Stimulated activated CD8-positive, alpha-beta memory T cell treated with anti-CD3 and anti-CD28 coated beads, Interleukin-7, amount 100 ng/mL, for 1 hour (primary cell): ENCODE data around the gene HK1.
"Not testable (repeated sequence)": the region's sequence is repeated elsewhere in the genome, so short reads cannot be mapped to it uniquely, and the experiment has no call there.

ENCODE experiments used
- DNase-seq, 2 donors: peaks; one replicate each; pipeline ENCODE4 v3.0.0-alpha.2; 2020; ENCODE audit warnings: low read depth in 2 of 2

HK1 gene

DNA sequence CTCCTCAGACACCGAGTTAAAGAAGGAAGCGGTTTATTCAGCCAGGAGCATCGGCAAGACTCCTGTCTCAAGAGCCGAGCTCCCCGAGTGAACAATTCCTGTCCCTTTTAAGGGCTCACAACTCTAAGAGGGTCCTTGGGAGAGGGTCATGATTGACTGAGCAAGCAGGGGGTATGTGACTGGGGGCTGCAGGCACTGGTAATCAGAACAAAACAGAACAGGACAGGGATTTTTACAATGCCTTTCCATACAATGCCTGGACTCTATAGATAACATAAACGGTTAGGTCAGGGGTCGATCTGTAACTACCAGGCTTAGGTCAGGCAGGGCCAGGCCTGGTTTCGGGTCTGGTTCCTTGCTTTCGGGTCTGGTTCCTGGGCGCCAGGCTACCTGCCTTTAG is 30.0 kb downstream of the HK1 start:
- not testable (repeated sequence) for DNase-seq

DNA sequence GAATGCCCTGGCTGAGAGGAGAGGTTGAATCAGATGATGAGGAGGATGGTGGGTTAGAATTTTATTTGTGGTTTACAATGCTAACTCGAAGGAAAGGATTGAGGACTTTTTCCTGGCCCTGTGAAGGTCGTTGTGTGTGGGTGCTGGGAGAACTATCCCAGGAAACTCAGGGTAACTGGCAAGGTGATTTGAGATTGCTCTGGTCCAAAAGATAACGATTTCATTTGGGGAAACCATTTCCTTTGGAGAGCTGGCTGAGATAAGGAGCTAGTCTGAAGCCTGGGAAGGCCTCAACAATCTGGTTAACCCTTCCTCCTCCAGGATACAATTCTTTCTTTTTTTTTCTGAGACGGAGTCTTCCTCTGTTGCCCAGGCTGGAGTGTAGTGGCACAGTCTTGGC is 33.0 kb downstream of the HK1 start:
- no peak for DNase-seq

- DNase-seq = no peak
Observed at GRCh38 chr10:69312528-69312927, 34.2 kb downstream of the HK1 start.

- no peak for DNase-seq
Observed at GRCh38 chr10:69315100-69315542, 36.8 kb downstream of the HK1 start.

DNA sequence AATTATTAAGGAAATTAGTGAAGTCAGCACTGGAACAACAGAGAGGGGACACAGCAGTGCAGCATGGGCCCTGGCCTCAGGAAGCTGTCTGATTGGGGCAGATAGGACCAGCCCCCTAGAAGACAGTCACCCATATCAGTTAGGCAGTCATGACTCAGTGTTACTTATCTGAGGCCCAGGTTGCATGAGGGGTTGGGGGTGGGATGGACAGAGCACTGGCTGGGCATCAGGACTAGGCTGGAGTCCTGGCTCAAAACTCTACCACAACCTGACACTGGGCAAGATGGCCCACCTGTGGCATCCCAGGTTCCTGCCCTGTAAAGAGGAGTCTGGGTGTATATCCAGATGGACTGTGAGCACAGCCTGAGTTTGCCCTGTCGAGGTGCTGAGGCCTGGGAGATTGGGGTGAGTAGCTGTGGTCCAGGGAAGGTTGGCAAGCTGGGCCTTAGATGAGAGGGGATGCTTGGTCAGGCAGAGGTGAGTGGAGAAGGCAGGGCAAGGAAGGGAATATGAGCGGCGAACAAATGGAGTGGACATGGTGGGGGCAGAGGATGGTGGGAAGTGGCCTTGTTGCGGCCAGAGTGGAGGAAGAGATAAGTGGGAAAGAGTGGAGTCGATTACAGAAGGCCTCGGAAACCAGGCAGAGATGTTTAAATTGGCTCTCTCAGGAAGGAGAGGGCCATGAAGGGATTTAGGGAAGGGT is 37.5 kb downstream of the HK1 start:
- no peak for DNase-seq

DNA sequence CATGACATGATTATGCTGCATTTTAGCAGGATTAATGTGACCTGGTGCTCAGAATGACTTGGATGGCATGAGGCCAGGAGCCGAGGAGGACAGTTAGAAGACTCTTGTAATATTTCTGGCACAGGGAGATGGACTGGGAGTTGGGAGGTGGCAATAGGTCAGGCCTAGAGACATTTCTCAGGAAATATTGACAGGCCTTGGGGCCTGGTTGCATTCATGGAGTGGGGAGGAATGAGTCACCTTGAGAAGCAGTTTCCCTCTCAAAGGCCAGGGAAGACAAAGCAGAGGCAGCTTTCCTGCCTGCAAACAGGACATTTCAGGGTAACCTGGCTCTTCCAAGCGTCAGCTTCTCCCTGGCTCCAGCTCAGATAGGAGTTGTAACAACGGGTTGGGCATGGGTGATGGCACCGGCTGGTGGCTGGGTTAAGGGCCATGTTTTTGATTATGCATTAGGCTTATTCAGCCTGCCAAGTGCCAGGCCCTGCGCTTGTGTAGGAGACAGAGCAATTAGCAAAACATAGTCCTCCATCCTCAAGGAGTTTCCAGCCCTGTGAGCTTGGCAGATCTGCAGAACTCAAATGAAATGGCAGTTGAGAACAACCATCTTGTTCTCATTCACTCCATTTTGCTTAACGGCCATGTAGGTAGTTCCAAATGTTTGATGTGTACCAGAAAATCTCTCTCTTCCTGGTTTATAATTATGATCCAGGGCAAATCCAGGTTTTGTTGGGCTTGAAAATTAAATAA is 38.2 kb downstream of the HK1 start:
- DNase-seq = no peak

DNA sequence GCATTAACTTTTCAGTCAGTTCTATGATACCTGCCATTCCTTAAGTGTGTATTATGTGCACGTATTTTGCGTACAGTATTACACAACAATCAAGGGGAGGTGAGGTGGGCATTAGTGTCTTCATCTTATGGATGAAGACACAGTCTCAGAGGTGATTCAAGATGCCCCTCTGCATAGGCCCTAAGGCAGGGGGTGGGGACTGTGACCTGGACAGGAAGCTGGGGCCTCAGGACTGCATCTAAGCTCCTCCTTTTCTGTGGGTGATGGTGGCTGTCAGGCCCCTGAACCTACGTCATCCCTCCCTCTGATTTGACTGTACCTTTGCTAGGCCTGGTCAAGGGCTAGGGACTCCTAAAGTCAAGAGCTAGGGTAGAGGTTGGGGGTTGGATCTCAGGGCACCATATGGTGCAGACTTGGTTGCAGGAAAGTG is 38.9 kb downstream of the HK1 start:
- no peak for DNase-seq

DNA sequence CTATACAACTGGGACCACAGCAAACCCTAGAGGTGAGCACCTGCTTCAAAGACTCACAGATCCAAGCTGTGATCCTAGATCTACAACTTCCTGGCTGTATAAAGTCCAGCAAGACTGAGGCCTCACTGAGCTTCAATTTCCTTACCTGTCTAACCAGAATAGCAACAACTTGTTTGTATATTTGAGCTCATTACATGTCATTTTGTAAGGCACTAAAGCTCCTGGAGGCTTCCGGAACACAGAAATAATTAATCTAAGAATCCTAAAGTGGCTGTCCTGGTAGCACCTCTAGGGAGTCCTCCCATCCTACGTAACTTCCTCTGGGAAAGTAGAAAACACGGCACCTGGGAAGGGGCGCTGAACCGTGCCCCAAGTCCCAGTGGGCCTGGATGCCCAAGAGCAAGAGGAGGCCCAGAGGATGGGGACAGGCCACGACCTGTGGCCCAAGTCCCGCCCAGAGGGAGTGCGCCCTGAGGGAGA is 39.4 kb downstream of the HK1 start:
- DNase-seq = no peak

DNA sequence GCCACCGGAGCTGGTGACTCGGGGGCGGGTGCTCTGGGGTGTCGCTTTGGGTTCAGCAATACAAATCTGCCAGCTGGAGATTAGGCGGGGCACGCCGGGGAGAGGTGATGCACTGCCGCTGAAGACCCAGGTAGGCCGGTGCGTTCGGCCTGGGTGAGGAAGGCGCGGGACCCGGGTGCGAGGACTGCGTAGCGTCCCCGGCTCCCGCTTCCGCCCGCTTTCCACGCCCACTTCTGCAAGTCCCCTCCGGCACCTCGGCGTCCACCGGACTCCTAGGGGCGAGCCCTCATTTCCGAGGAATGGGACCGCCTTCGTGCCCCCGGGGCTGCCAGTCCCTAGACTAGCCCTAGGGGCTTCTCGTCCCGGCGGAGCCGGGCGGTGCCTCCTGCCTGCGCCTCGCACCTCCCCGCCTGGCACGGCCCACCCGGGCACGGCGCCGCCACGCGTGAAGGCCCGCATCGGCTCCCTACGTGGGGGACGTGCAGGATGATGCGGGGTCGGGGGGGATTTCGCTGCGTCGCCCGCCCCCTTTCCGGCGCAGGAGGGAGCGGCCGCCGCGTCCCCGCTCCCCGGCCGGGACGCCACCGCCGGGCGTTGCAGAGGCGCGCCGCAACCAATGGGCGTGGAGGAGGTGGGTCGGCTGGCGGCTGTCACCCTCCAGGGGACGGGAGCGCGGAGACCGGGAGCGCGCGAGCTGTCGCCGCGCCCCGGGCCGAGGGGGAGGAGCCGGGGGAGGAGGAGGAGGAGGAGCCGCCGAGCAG is 40.0 kb downstream of the HK1 start:
- peak; percentile 79 to 80 for DNase-seq

DNA sequence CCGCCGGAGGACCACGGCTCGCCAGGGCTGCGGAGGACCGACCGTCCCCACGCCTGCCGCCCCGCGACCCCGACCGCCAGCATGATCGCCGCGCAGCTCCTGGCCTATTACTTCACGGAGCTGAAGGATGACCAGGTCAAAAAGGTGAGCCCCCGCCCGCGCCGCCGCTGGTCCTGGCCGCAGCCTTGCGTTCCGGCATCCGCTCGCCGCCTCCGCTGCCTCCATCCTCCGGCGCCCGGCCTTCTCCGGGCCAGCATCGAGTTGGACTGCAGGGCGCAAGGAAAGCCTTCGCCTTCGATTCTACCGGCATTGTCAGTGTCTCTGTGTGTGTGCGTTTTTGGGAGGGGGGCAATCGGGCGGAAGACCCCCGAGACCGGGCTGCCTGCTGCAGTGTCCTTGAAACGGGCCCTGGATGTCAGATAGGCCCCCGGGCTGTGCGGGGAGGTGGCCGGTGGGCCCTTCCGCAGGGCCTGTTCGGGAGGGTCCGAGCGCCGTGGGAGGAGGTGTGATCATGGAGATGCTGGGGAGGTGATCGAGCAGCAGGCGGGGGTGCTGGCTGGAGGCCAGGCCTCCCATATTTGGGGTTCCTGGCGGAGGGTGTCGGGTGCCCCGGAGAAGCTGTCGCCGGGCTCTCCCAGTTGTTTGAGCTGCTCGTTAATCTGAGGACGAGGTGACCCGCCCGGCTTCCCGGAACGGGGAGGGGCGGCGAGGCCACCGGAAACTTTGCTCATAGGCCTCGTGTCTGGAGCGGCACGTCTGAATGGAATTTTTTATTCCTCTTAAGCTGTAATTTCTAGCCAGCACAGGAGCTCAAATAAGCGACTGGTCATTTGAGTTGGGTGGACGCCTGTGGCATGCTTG is 40.8 kb downstream of the HK1 start:
- peak; percentile 56 to 65 for DNase-seq

DNA sequence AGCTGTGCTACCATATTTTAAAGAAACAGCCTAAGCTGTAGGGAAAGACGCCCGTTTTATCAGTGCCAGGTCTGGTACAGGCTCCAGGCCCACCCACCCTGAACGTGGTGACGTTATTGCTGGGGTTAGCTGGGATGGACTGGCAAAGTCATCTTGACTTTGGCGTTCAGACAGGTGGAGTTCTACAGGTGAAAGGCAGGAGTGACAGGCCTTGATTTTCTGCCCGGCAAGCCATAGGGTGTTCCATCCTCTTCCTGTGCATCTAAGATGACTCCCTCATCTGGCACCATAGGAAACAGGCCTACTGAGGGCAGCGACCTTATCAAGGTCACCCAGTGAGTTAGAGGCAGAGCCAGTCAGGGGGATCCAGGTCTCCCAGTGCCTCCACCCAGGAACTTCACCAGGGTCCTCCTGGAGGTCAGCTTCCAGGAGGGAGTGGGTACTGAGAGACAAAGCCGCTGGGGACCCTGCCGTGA is 41.6 kb downstream of the HK1 start:
- DNase-seq = no peak

GRCh38 chr10:69320521-69320920 is 42.2 kb downstream of the HK1 start:
- DNase-seq = no peak

DNA sequence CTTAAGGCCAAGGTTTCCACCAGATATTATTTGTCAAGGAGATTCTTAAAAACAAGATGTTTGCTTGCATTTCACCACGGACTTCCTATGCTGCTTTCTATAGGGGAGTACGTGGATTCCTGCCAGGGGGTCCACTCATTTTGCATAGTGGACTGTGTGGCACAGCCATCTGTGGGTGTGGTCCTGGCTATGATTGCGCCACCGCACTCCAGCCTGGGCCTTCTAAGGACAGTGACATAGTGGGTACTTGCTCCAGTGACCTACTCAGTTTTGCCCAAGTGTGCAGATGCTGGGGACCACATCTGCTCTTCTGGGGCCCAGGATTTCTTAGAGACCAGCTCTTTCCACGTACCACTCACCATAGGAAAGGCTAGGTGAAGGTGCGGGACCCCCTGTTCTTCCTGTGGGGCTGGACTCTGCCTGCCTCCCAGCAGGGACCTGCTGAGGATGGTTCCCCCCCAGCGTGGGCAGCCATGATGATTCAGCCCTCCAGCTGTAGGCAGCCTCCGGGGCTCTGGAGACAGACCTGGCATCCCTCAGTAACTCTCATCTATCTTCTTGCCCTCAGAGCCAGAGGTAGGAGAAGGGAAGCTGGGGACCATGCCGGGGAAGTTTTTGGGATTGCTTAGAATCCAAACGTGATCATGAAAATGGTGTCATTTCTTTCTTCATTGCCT is 42.9 kb downstream of the HK1 start:
- no peak for DNase-seq

- no peak for DNase-seq
Observed at GRCh38 chr10:69321865-69322264, 43.6 kb downstream of the HK1 start.

DNA sequence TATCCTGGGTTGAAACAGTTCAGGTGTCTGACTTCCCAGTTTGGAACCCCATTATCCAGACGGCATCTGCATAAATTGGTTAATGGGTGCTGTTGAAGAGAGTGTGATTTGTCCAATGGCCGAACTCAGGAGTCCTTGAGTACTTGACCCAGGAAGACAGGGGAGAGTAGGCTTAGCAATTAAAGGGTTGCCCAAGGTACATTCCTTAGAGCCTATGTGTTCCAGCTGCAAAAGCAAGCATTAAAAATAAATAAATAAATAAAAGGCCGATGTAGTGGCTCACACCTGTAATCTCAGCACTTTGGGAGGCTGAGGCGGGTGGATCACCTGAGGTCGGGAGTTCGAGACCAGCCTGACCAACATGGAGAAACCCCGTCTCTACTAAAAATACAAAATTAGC is 44.0 kb downstream of the HK1 start:
- DNase-seq = not testable (repeated sequence)

- DNase-seq = no peak
Observed at GRCh38 chr10:69323622-69324021, 45.3 kb downstream of the HK1 start.

- no peak for DNase-seq
Observed at GRCh38 chr10:69324583-69324982, 46.3 kb downstream of the HK1 start.

DNA sequence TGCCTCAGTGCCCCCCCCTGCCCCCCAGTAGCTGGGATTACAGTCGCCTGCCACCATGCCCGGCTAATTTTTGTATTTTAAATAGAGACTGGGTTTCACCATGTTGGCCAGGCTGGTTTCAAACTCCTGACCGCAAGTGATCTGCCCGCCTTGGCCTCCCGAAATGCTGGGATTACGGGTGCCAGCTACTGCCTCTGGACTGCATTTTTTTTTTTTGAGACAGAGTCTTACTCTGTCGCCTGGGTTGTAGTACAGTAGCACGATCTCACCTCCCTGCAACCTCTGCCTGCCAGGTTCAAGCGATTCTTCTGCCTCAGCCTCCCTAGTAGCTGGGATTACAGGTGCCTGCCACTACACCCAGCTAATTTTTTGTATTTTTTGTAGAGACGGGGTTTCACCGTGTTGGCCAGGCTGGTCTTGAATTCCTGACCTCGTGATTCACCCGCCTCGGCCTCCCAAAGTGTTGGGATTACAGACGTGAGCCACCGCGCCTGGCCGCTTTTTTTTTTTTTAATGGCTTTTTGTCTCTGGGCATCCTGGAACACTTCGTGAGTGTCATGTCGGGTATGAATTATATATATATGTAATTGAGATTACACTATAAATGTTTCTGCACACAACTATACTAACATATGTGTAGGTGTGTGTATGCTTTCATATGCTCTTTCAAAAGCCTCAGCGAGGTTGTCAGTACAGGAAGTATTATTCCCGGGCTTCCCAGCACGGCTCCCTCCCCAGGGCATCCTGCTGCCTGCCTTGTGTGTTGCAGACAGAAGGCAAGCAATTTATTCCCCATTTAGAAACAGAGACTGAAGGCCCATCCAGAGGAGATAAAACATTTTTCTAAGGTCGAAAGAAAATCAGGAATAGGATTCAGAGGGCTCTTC is 47.6 kb downstream of the HK1 start:
- not testable (repeated sequence) for DNase-seq

GRCh38 chr10:69326692-69327091 is 48.4 kb downstream of the HK1 start:
- DNase-seq = no peak
